Lung (tissue), 12 donors: Measurements from ENCODE around the gene APRT. TPM values are rescaled to one million over a fixed set of nuclear protein-coding genes. Genes with fewer than 3 reads are reported as not detected.

Source experiments
- ATAC-seq: fragments of 200-7000 bp; cut with Tn5 transposase; one replicate; pipeline ENCODE4 v1.9.1; 2020; ENCODE audit warnings: moderate number of reproducible peaks; ENCODE audit not compliant: insufficient read depth, low FRiP score
- DNase-seq, 3 donors: peaks; one replicate each; pipeline ENCODE4 v3.0.0-alpha.2; 2013 to 2017
- H3K27ac ChIP-seq, 2 donors: one replicate each; pipeline ENCODE4 v1.5.1; 2013; ENCODE audit warnings: mild to moderate bottlenecking in 2 of 2, moderate library complexity in 2 of 2, control low read depth in 1 of 2, inconsistent platforms in 1 of 2, low read depth in 1 of 2, low read length in 1 of 2
- H3K27me3 ChIP-seq, 3 donors: one replicate each; pipeline ENCODE4 v1.5.1; 2013; ENCODE audit warnings: low read length in 2 of 3; ENCODE audit not compliant: control insufficient read depth in 3 of 3, insufficient read depth in 3 of 3
- H3K36me3 ChIP-seq, 4 donors: one replicate each; pipeline ENCODE4 v1.5.1; 2013; ENCODE audit warnings: low read length in 4 of 4, mild to moderate bottlenecking in 1 of 4, moderate library complexity in 1 of 4; ENCODE audit not compliant: control insufficient read depth in 4 of 4, insufficient read depth in 4 of 4
- H3K4me1 ChIP-seq, 5 donors: one replicate each; pipeline ENCODE4 v1.5.1; 2013; ENCODE audit warnings: low read length in 5 of 5, mild to moderate bottlenecking in 2 of 5, moderate library complexity in 1 of 5; ENCODE audit not compliant: control insufficient read depth in 5 of 5, insufficient read depth in 5 of 5
- H3K4me3 ChIP-seq: one replicate; pipeline ENCODE4 v1.5.1; 2013; ENCODE audit warnings: mild to moderate bottlenecking, control low read depth, moderate library complexity
- H3K9ac ChIP-seq, 2 donors: one replicate each; pipeline ENCODE4 v1.5.1; 2013; ENCODE audit warnings: low read length in 2 of 2, control low read depth in 1 of 2; ENCODE audit not compliant: insufficient read depth in 1 of 2
- H3K9me3 ChIP-seq, 4 donors: one replicate each; pipeline ENCODE4 v1.5.1; 2013; ENCODE audit warnings: low read length in 3 of 4, mild to moderate bottlenecking in 1 of 4, moderate library complexity in 1 of 4; ENCODE audit not compliant: control insufficient read depth in 4 of 4, insufficient read depth in 3 of 4
- CTCF ChIP-seq: IDR thresholded peaks from 2 replicates; pipeline ENCODE4 v1.5.1; 2012; ENCODE audit warnings: mild to moderate bottlenecking; ENCODE audit errors: control extremely low read depth, extremely low read depth
- WGBS, 2 donors: extraction: QIAGEN DNeasy Blood & Tissue Kit; methylation state at CpG; one replicate each; pipeline ENCODE4 v1.1.7; 2013; 5-methylcytosine and 5-hydroxymethylcytosine counted together
- polyA plus RNA-seq, 2 donors: library from polyadenylated mRNA; stranded (reverse); fragments of 200-250 nt; gene quantifications; one replicate each; pipeline ENCODE4 v1.2.1, GENCODE V29; 2013
- total RNA-seq, 2 donors: library from RNA; depleted of rRNA in 1 of 2; stranded (reverse); fragments of >200 nt in 1 of 2; gene quantifications; one replicate each; pipeline ENCODE4 v1.2.1, GENCODE V29; 2014 to 2021
- donor health status: control.
- donor health status: control.
- donor health status: Bipolar disorder and iron deficiency.
- donor health status: healthy.
- donor health status: DM: yes; HTN: yes; CAD: no.

The APRT gene
- total and polyA plus RNA-seq, 4 donors = 44.2 to 260 (median 176) TPM

DNA sequence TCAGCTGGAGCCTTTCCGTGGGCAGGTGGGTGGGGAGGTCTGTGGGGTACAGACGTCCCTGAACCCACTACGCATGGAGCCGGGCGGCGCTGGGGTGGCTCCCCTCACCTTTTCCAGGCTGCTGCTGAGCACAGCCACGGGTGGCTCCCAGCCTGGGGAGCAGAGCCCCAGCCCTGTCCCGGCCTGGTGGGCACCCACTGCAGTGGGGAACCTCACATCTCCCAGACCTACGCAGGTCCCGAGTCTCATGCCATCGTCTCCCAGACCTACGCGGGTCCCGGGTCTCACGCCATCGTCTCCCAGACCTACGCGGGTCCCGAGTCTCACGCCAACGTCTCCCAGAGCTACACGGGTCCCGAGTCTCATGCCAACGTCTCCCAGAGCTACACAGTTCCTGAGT is 17.0 kb upstream of the APRT start:
- H3K27me3 ChIP-seq = no peaks in the 10 kb centered on the region
- H3K36me3 ChIP-seq = peaks cover 0 to 41% (median 5%) of the 10 kb centered on the region in 4 donors
- no peak for ATAC-seq
- H3K9ac ChIP-seq = no peak overlapping the region
- 85 to 93% methylated on average over 16 to 24 of the region's 24 CpGs for WGBS, 2 donors
- peaks cover 0 to 31% (median 0%) of the 10 kb centered on the region in 5 donors for H3K4me1 ChIP-seq
- DNase-seq = no peak
- no peak overlapping the region for H3K4me3 ChIP-seq
- no peak for TF ChIP-seq CTCF
- H3K9me3 ChIP-seq = no peaks in the 10 kb centered on the region
- no peak overlapping the region for H3K27ac ChIP-seq

GRCh38 chr16:88827727-88828126 is 16.0 kb upstream of the APRT start:
- DNase-seq = no peak
- Histone ChIP-seq H3K27me3 (no peaks in the 10 kb centered on the region), H3K36me3 (peaks cover 0 to 43% (median 5%) of the 10 kb centered on the region in 4 donors), H3K27ac (no peak overlapping the region), H3K4me1 (peaks cover 0 to 31% (median 0%) of the 10 kb centered on the region in 5 donors), H3K9ac (no peak overlapping the region), H3K4me3 (no peak overlapping the region), H3K9me3 (no peaks in the 10 kb centered on the region)
- TF ChIP-seq CTCF = no peak
- 94% methylated on average over 21 of the region's 21 CpGs for WGBS, 2 donors
- no peak for ATAC-seq

DNA sequence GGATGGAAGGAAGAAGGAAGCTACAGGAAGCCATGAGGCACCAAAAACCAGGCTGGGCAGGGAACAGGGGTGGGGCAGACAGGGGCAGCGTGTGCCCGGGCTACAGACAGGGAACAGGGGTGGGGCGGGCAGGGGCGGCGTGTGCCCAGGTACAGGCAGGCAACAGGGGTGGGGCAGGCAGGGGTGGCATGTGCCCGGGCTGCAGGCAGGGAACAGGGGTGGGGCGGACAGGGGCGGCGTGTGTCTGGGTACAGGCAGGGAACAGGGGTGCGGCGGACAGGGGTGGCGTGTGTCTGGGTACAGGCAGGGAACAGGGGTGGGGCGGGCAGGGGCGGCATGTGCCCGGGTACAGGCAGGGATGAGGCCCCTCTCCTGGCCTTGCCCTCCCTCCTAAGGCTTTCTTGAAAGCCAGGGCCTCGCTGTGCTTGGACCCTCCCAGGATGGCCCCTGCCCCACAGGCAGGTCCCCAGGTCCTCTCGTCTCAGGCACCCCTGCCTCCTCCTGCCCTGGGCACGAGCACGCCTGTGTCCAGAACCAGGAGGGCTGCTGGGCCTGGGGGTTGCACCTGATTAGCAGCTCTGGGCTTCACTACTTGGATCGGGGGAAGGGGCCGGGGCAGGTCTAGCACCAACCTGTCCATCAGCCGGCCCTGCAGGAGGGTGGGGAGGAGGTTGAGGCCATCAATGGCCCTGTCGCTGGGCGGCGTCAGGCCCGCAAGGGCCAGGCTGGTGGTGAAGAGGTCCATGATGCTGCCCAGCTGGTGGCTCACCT is 14.5 kb upstream of the APRT start:
- H3K9me3 ChIP-seq = no peaks in the 10 kb centered on the region
- peaks cover 0 to 31% (median 0%) of the 10 kb centered on the region in 5 donors for H3K4me1 ChIP-seq
- DNase-seq (no peak), ATAC-seq (no peak)
- 92 to 97% methylated on average over 26 of the region's 26 CpGs for WGBS, 2 donors
- peaks cover 0 to 53% (median 8%) of the 10 kb centered on the region in 4 donors for H3K36me3 ChIP-seq
- H3K9ac ChIP-seq = no peak overlapping the region
- no peak overlapping the region for H3K27ac ChIP-seq
- no peak overlapping the region for H3K4me3 ChIP-seq
- TF ChIP-seq CTCF = no peak
- H3K27me3 ChIP-seq = no peaks in the 10 kb centered on the region

- peaks cover 0 to 56% (median 8%) of the 10 kb centered on the region in 4 donors for H3K36me3 ChIP-seq
- no peaks in the 10 kb centered on the region for H3K9me3 ChIP-seq
- H3K27me3 ChIP-seq = no peaks in the 10 kb centered on the region
- WGBS, 2 donors = 88 to 99% methylated on average over 10 to 12 of the region's 12 CpGs
- H3K9ac ChIP-seq = no peak overlapping the region
- H3K4me1 ChIP-seq = peaks cover 0 to 23% (median 0%) of the 10 kb centered on the region in 5 donors
- H3K4me3 ChIP-seq = no peak overlapping the region
- DNase-seq (no peak), ATAC-seq (no peak)
- no peak overlapping the region for H3K27ac ChIP-seq
- TF ChIP-seq CTCF = no peak
These were observed 13.4 kb upstream of the APRT start for GRCh38 chr16:88825146-88825545.
